Measurements from ENCODE around the gene KLF16. TPM values are rescaled to one million over a fixed set of nuclear protein-coding genes. Genes with fewer than 3 reads are reported as not detected.

KLF16 gene
- total and polyA plus RNA-seq, 9 of the 15 experiments (the other 6 are each of a cell fraction or from before 2014, with no cell fraction given), result 0.04 to 60.4 (median 6.8) TPM

DNA sequence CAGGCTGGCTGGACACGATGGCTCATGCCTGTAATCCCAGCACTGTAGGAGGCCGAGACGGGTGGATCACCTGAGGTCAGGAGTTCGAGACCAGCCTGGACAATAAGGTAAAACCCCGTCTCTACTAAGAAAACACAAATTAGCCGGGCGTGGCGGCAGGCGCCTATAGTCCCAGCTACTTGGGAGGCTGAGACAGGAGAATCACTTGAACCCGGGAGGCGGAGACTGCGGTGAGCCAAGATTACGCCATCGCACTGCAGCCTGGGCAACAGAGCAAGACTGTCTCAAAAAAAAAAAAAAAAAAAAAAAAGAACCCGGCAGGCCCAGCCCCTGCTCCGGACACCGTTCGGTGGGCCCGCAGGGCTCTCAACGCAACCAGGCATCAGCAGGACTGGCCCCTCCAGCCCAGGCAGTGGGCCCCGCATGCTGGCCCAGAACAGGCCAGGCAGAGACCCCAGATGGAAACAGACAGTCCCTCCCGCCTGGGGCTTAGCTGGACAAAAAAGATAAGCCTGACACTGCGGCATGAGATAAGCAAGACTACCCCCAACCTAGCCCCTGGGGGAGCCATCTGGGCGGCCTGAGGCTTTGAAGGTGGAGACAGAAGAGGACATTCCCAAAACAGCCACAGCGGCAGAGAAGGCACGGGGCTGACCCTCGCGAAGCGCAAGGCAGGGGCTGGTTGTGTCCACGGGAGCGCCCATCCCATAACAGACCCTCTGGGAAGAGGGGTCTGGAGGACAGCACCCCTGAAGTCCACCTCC lies 26.7 kb downstream of the KLF16 start (continued):
- TF ChIP-seq, protein P1, sequence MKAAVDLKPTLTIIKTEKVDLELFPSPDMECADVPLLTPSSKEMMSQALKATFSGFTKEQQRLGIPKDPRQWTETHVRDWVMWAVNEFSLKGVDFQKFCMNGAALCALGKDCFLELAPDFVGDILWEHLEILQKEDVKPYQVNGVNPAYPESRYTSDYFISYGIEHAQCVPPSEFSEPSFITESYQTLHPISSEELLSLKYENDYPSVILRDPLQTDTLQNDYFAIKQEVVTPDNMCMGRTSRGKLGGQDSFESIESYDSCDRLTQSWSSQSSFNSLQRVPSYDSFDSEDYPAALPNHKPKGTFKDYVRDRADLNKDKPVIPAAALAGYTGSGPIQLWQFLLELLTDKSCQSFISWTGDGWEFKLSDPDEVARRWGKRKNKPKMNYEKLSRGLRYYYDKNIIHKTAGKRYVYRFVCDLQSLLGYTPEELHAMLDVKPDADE (conservative IDR thresholded peaks at IDR 0.05; ENCODE audit: control insufficient read depth, low read depth, low read length), result peak; percentile 60
- TF ChIP-seq NCOA1 (IDR thresholded peaks at IDR 0.05; ENCODE audit: low read depth), result peak; percentile 42; the same call in 1 of the 2 replicates
- TF ChIP-seq ZMIZ1 (IDR thresholded peaks at IDR 0.05; ENCODE audit: low read depth in 2 of 2, low read length in 2 of 2), result peak in 1 of 2 experiments; percentile 75; a peak in 1 of 4 replicates
- TF ChIP-seq MEIS2 (IDR thresholded peaks at IDR 0.05; ENCODE audit: partially characterized antibody), result peak; percentile 35
- peak in 1 of 2 experiments; percentile 56; a peak in 1 of 4 replicates for TF ChIP-seq HDAC1 (IDR thresholded peaks at IDR 0.05)
- peak; percentile 87 for TF ChIP-seq ZNF384 (IDR thresholded peaks at IDR 0.05; ENCODE audit: low read depth, low read length)
- 0 out of 2 replicates have a peak, but pooled peaks have one; percentile 24 for TF ChIP-seq BHLHE40 (IDR thresholded peaks at IDR 0.05; ENCODE audit: low read length)
- TF ChIP-seq MTA1 (IDR thresholded peaks at IDR 0.05; ENCODE audit: borderline replicate concordance), result 0 out of 2 replicates have a peak, but pooled peaks have one; percentile 46
- no peak for TF ChIP-seq NR2C1 (IDR thresholded peaks at IDR 0.05)
- no peak for TF ChIP-seq NR2C1 (tag; IDR thresholded peaks at IDR 0.05)
- peak; percentile 91 for TF ChIP-seq BCOR (IDR thresholded peaks at IDR 0.05)
- peak; percentile 85 for TF ChIP-seq VEZF1 (CRISPR knock-in tag; IDR thresholded peaks at IDR 0.05)
- 0 out of 2 replicates have a peak, but pooled peaks have one; percentile 45 for TF ChIP-seq ZNF584 (CRISPR knock-in tag; IDR thresholded peaks at IDR 0.05; ENCODE audit: low read depth)
- 0 out of 2 replicates have a peak, but pooled peaks have one; percentile 46 for TF ChIP-seq SP1 (CRISPR knock-in tag; IDR thresholded peaks at IDR 0.05)
- peak; percentile 96 for TF ChIP-seq TCF3 (CRISPR knock-in tag; IDR thresholded peaks at IDR 0.05)
- TF ChIP-seq HMGN3 (IDR thresholded peaks at IDR 0.05; ENCODE audit: borderline replicate concordance, extremely low read depth, insufficient read length, low read depth, low read length), result peak; percentile 91
- TF ChIP-seq TAL1 (IDR thresholded peaks at IDR 0.05), result peak; percentile 94
- TF ChIP-seq CEBPG (CRISPR knock-in tag; IDR thresholded peaks at IDR 0.05), result peak; percentile 76
- peak; percentile 69 to 81 for TF ChIP-seq CEBPG (tag; conservative IDR thresholded peaks at IDR 0.05 in 1 of 2, IDR thresholded peaks at IDR 0.05 in 1 of 2)
